Muscle layer of duodenum (tissue), 2 donors: Measurements from ENCODE around the gene FAM124B.
"Not testable (repeated sequence)": the region's sequence is repeated elsewhere in the genome, so short reads cannot be mapped to it uniquely, and the experiment has no call there.

Experiments
- H3K27ac ChIP-seq: one replicate; pipeline ENCODE4 v1.7.0; 2013; ENCODE audit warnings: mild to moderate bottlenecking, low read length
- H3K27me3 ChIP-seq: one replicate; pipeline ENCODE4 v1.7.0; 2013; ENCODE audit warnings: low read depth, mild to moderate bottlenecking, control low read depth, low read length
- H3K36me3 ChIP-seq, 2 donors: one replicate each; pipeline ENCODE4 v1.7.0; 2013; ENCODE audit warnings: low read length in 2 of 2, control low read depth in 1 of 2, mild to moderate bottlenecking in 1 of 2; ENCODE audit not compliant: insufficient read depth in 2 of 2, control insufficient read depth in 1 of 2
- H3K4me1 ChIP-seq, 2 donors: one replicate each; pipeline ENCODE4 v1.7.0; 2013; ENCODE audit warnings: low read length in 2 of 2, mild to moderate bottlenecking in 2 of 2, control low read depth in 1 of 2, moderate library complexity in 1 of 2; ENCODE audit not compliant: insufficient read depth in 2 of 2, control insufficient read depth in 1 of 2
- H3K4me3 ChIP-seq, 2 donors: one replicate each; pipeline ENCODE4 v1.7.0; 2013; ENCODE audit warnings: low read length in 2 of 2, low read depth in 1 of 2, mild to moderate bottlenecking in 1 of 2
- H3K9me3 ChIP-seq, 2 donors: one replicate each; pipeline ENCODE4 v1.7.0; 2013; ENCODE audit warnings: low read length in 2 of 2, control low read depth in 1 of 2, mild to moderate bottlenecking in 1 of 2; ENCODE audit not compliant: control insufficient read depth in 1 of 2
- donor health status: healthy.

The FAM124B gene

GRCh38 chr2:224397100-224397499 lies 4.8 kb downstream of the FAM124B start:
- H3K4me3 ChIP-seq, result not testable (repeated sequence)

DNA sequence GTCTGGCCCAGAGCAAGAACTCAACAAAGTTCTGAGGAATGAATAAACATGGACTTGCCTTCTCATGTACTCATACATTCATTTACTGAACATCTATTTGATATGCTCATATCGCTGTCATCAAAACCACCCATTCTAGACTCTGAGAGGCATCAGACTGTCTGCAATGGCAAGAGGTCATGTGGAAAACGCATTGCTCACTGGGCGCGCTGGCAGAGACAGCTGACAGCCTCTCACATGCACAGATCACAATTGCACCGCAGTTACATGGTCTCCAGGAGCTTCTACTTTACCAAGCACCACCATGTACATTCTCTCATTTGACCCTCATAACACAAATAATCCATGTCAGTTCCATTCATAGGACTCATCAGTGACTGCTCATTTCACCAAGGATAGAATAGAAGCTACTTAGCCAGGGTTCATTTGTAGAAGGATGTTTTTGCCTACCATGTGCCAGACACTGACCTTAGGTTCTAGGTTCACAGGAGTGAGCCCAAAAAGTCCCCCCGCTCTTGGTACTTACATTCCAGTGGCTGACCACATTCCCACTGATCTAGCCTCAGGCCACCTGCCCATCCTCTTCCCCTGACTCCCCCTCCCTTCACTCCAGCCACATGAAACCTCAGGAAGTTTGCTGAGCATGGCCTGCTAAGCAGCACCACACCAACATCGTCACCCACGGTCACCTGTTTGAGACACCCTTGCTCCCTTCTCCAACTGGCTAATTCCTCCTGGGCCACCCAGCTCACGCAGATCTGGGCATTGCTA lies 6.1 kb downstream of the FAM124B start:
- no peaks in the 10 kb centered on the region for H3K27me3 ChIP-seq
- H3K4me3 ChIP-seq, result no peak overlapping the region
- H3K27ac ChIP-seq, result no peak overlapping the region
- no peaks in the 10 kb centered on the region for H3K36me3 ChIP-seq
- H3K9me3 ChIP-seq, result no peaks in the 10 kb centered on the region
- H3K4me1 ChIP-seq, result no peaks in the 10 kb centered on the region

More at GRCh38 chr2:224397100-224397499, 4.8 kb downstream of the FAM124B start:
- not testable (repeated sequence) for H3K27me3 ChIP-seq, H3K27ac ChIP-seq, H3K4me1 ChIP-seq, H3K36me3 ChIP-seq, H3K9me3 ChIP-seq

- H3K27ac ChIP-seq, result no peak overlapping the region
- no peaks in the 10 kb centered on the region for H3K9me3 ChIP-seq
- no peaks in the 10 kb centered on the region for H3K27me3 ChIP-seq
- H3K4me3 ChIP-seq, result no peak overlapping the region
- H3K4me1 ChIP-seq, result no peaks in the 10 kb centered on the region
- H3K36me3 ChIP-seq, result no peaks in the 10 kb centered on the region
Measured at GRCh38 chr2:224393157-224393872, 8.6 kb downstream of the FAM124B start.

DNA sequence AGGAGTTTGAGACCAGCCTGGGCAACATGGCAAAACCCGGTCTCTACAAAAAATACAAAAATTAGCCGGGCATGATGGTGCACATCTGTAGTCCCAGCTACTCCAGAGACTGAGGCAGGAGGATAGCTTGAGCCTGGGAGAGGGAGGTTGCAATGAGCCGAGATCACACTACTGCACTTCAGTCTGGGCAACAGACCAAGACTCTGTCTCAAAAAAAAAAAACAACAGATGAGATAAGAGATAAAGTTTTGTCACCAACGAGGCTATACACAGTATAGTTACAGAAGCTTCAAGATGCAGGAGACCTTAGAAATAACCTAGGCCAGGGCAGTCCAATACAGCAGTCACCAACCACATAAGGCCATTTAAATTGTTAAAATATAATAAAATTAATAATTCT lies 9.4 kb downstream of the FAM124B start:
- no peak overlapping the region for H3K27ac ChIP-seq
- H3K36me3 ChIP-seq, result no peaks in the 10 kb centered on the region
- H3K9me3 ChIP-seq, result no peaks in the 10 kb centered on the region
- no peaks in the 10 kb centered on the region for H3K27me3 ChIP-seq
- H3K4me3 ChIP-seq, result no peak overlapping the region
- no peaks in the 10 kb centered on the region for H3K4me1 ChIP-seq

- no peaks in the 10 kb centered on the region for H3K9me3 ChIP-seq
- H3K4me3 ChIP-seq, result no peak overlapping the region
- no peaks in the 10 kb centered on the region for H3K4me1 ChIP-seq
- H3K27me3 ChIP-seq, result no peaks in the 10 kb centered on the region
- no peaks in the 10 kb centered on the region for H3K36me3 ChIP-seq
- no peak overlapping the region for H3K27ac ChIP-seq
Measured at GRCh38 chr2:224389317-224389716, 12.6 kb downstream of the FAM124B start.

DNA sequence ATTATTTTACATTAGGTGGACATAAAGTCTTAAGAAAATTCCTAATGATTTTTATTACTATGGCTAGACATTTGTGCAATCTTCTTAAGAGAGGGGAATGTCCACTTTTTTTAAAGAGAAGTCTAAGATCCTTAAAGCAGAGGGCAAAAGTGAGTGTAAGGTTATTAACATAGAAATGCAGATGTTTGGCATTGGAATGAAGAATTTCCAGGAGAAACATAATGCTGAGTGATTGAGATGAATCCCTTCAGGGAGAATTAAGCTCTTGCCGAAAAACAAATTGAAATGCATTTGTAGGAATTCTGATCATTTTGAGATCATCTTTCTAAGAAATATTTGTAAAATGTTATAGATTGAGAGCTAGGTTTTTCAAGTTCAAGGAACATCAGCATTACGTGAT lies 15.0 kb downstream of the FAM124B start:
- H3K4me1 ChIP-seq, result no peaks in the 10 kb centered on the region
- H3K27me3 ChIP-seq, result no peaks in the 10 kb centered on the region
- no peak overlapping the region for H3K27ac ChIP-seq

GRCh38 chr2:224382973-224383555 lies 18.8 kb downstream of the FAM124B start:
- Histone ChIP-seq H3K27ac (no peak overlapping the region), H3K4me1 (no peaks in the 10 kb centered on the region), H3K36me3 (no peaks in the 10 kb centered on the region), H3K27me3 (no peaks in the 10 kb centered on the region), H3K4me3 (no peak overlapping the region), H3K9me3 (no peaks in the 10 kb centered on the region)

More for the DNA sequence above, 15.0 kb downstream of the FAM124B start:
- Histone ChIP-seq H3K36me3 (no peaks in the 10 kb centered on the region), H3K9me3 (no peaks in the 10 kb centered on the region), H3K4me3 (no peak overlapping the region)

GRCh38 chr2:224382280-224382647 lies 19.6 kb downstream of the FAM124B start:
- H3K36me3 ChIP-seq, H3K27me3 ChIP-seq, H3K4me1 ChIP-seq, H3K27ac ChIP-seq, H3K4me3 ChIP-seq, H3K9me3 ChIP-seq: not testable (repeated sequence)

DNA sequence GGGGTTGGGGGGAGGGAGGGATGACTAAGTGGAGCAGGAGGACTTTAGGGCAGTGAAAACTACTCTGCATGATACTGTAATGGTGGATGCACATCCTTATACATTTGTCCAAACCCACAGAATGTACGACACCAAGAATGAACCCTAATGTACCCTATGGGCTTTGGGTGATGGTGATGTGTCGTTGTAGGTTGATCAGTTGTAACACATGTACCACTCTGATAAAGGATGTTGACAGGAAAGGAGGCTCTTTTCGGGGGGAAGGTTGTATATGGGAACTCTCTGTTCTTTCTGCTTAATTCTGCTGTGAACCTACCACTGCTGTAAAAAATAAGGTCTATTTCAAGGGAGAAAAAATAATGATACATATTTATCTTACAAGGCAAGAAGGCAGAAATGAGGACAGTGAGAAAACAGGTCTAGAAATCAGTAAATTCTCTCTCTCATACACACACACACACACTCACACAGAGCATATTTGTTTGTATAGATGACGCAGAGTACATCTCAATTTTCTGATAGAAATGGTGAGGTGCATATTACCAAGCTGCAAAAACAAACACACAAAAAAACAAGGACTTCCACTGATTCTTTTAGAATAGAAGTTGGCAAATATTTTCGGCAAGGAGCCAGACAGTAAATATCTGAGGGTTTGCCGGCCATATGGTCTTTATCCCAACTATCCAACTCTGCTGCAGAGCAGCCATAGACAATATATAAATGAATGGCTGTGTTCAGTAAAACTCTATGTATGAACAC lies 20.2 kb downstream of the FAM124B start:
- Histone ChIP-seq H3K4me1 (no peaks in the 10 kb centered on the region), H3K9me3 (no peaks in the 10 kb centered on the region), H3K27me3 (no peaks in the 10 kb centered on the region), H3K4me3 (no peak overlapping the region), H3K27ac (no peak overlapping the region), H3K36me3 (no peaks in the 10 kb centered on the region)

DNA sequence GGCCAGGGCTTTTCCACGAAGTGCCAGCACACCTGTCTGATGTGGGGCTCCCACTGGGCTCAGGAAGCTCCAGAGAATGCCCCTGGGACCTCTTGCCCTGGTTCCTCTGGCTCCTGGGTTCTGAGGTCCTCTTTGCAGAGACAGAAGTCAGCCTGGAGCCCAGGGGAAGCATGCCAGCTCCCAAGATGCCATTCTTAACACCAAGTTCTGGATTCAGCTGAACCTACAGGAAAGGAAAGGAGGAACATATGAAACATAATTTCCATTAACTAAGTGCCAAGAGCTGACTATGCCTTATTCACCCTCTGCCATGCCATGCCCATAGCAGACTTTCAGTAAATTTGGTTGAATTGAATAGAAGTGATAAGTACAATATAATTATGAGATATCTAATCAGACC lies 21.9 kb downstream of the FAM124B start:
- no peaks in the 10 kb centered on the region for H3K27me3 ChIP-seq
- no peaks in the 10 kb centered on the region for H3K9me3 ChIP-seq
- H3K4me3 ChIP-seq, result no peak overlapping the region
- no peak overlapping the region for H3K27ac ChIP-seq
- H3K36me3 ChIP-seq, result no peaks in the 10 kb centered on the region
- H3K4me1 ChIP-seq, result no peaks in the 10 kb centered on the region

DNA sequence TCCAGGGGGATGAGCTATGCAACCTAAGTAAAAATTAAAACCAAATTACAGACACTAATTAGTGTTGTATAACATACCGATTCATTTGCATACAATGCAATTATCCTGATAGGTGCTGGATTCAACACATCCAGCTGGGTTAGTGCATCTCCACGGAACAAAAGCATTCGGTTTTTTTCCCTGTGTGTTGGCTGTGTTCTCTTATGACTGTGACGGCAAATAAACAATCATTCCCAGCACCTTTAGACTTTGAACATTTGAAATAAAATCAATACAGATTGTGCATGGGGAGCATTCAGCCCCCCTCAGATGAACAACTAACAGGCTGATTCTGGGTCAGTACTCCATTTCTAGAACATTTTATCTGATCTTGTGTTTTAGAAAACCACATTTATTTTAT lies 22.7 kb downstream of the FAM124B start:
- H3K27ac ChIP-seq, result no peak overlapping the region
- no peaks in the 10 kb centered on the region for H3K9me3 ChIP-seq
- H3K4me1 ChIP-seq, result no peaks in the 10 kb centered on the region
- H3K27me3 ChIP-seq, result no peaks in the 10 kb centered on the region
- H3K4me3 ChIP-seq, result no peak overlapping the region
- H3K36me3 ChIP-seq, result no peaks in the 10 kb centered on the region
